Measurements from ENCODE around the gene CCDC116. TPM values are rescaled to one million over a fixed set of nuclear protein-coding genes. Genes with fewer than 3 reads are reported as not detected.

The CCDC116 gene
- polyA plus RNA-seq, 1 donor from 2014 or later: 0.28 TPM

GRCh38 chr22:21683401-21683811 is 50.8 kb downstream of the CCDC116 start:
- Histone ChIP-seq H3K4me3 (ENCODE audit: low read length) (no peak overlapping the region), H3K27me3 (ENCODE audit: insufficient read depth, low read depth, low read length) (no peaks in the 10 kb centered on the region), H3K36me3 (ENCODE audit: insufficient read depth, low read length) (no peaks in the 10 kb centered on the region), H3K4me2 (ENCODE audit: low read length) (no peak overlapping the region), H3F3A (ENCODE audit: insufficient read depth, low read length, poor library complexity, severe bottlenecking) (no peaks in the 10 kb centered on the region), H3K9me2 (ENCODE audit: insufficient read depth, low read length) (no peaks in the 10 kb centered on the region), H3K9me3 (ENCODE audit: low read length) (no peaks in the 10 kb centered on the region), H3K9ac (ENCODE audit: low read length) (no peak overlapping the region), H4K20me1 (ENCODE audit: insufficient read depth) (no peaks in the 10 kb centered on the region), H2AFZ (ENCODE audit: low read depth, low read length) (no peak overlapping the region), H3K27ac (ENCODE audit: low read length) (no peak overlapping the region), H3K79me2 (replicated peaks; ENCODE audit: insufficient read depth, low read length) (no peaks in the 10 kb centered on the region)
- no peak for TF ChIP-seq RAD21 (conservative IDR thresholded peaks at IDR 0.05)
- no peak for TF ChIP-seq TAF1 (IDR thresholded peaks at IDR 0.05; ENCODE audit: low read depth)
- TF ChIP-seq REST (IDR thresholded peaks at IDR 0.05; ENCODE audit: borderline replicate concordance): no peak
- no peak for TF ChIP-seq EZH2 (IDR thresholded peaks at IDR 0.05; ENCODE audit: borderline replicate concordance, insufficient read depth, low read length, poor library complexity, severe bottlenecking)
- no peak for TF ChIP-seq POLR2AphosphoS5 (IDR thresholded peaks at IDR 0.05)
- TF ChIP-seq EP300 (conservative IDR thresholded peaks at IDR 0.05; ENCODE audit: poor library complexity, severe bottlenecking): no peak
- TF ChIP-seq SMC3 (conservative IDR thresholded peaks at IDR 0.05; ENCODE audit: poor library complexity): no peak
- TF ChIP-seq CTCF (IDR thresholded peaks at IDR 0.05; ENCODE audit: poor library complexity, severe bottlenecking): no peak
- no peak for TF ChIP-seq MXI1 (conservative IDR thresholded peaks at IDR 0.05; ENCODE audit: poor library complexity, severe bottlenecking)

- TF ChIP-seq REST (IDR thresholded peaks at IDR 0.05; ENCODE audit: borderline replicate concordance) (no peak), TAF1 (IDR thresholded peaks at IDR 0.05; ENCODE audit: low read depth) (no peak), RAD21 (conservative IDR thresholded peaks at IDR 0.05) (no peak), SMC3 (conservative IDR thresholded peaks at IDR 0.05; ENCODE audit: poor library complexity) (no peak), EZH2 (IDR thresholded peaks at IDR 0.05; ENCODE audit: borderline replicate concordance, insufficient read depth, low read length, poor library complexity, severe bottlenecking) (no peak), EP300 (conservative IDR thresholded peaks at IDR 0.05; ENCODE audit: poor library complexity, severe bottlenecking) (no peak), CTCF (IDR thresholded peaks at IDR 0.05; ENCODE audit: poor library complexity, severe bottlenecking) (no peak), MXI1 (conservative IDR thresholded peaks at IDR 0.05; ENCODE audit: poor library complexity, severe bottlenecking) (no peak), POLR2AphosphoS5 (IDR thresholded peaks at IDR 0.05) (no peak)
- Histone ChIP-seq H3K79me2 (replicated peaks; ENCODE audit: insufficient read depth, low read length) (no peaks in the 10 kb centered on the region), H2AFZ (ENCODE audit: low read depth, low read length) (no peak overlapping the region), H3K4me2 (ENCODE audit: low read length) (no peak overlapping the region), H4K20me1 (ENCODE audit: insufficient read depth) (no peaks in the 10 kb centered on the region), H3K27me3 (ENCODE audit: insufficient read depth, low read depth, low read length) (no peaks in the 10 kb centered on the region), H3K4me3 (ENCODE audit: low read length) (no peak overlapping the region), H3K9me2 (ENCODE audit: insufficient read depth, low read length) (no peaks in the 10 kb centered on the region), H3K27ac (ENCODE audit: low read length) (no peak overlapping the region), H3K36me3 (ENCODE audit: insufficient read depth, low read length) (no peaks in the 10 kb centered on the region), H3K9me3 (ENCODE audit: low read length) (no peaks in the 10 kb centered on the region), H3F3A (ENCODE audit: insufficient read depth, low read length, poor library complexity, severe bottlenecking) (no peaks in the 10 kb centered on the region), H3K9ac (ENCODE audit: low read length) (no peak overlapping the region)
Observed at GRCh38 chr22:21684492-21685163, 52.1 kb downstream of the CCDC116 start.
